Myocyte (in vitro differentiated cells): ENCODE measurements around the gene CCT5. TPM values are rescaled to one million over a fixed set of nuclear protein-coding genes. Genes with fewer than 3 reads are reported as not detected.
"Not testable (repeated sequence)": the region's sequence is repeated elsewhere in the genome, so short reads cannot be mapped to it uniquely, and the experiment has no call there.

ENCODE experiments used
- DNase-seq: peaks from one replicate; pipeline ENCODE4 v3.0.0-alpha.2; 2012; ENCODE audit warnings: low read depth
- total RNA-seq: library from RNA; depleted of rRNA; stranded (reverse); fragments of >200 nt; gene quantifications from 2 replicates; pipeline ENCODE4 v1.2.3, GENCODE V29; 2014

The CCT5 gene
- total RNA-seq, 1 donor from 2014 or later, result 378 TPM

DNA sequence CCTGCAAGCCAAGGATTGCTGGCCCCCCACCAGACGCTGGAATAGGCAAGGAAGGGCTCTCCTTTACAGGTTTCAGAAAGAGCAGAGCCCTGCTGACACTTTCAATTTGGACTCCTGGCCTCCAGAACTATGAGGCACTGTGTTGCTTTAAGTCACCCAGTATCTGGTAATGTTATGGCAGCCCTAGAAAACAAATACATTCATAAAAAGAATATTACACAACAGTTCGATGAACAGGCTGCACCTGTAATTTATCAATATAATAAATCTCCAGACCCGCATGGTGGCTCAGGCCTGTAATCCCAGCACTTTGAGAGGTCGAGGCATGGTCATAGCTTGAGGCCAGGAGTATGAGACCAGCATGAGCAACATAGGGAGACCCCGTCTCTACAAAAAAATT, 50.2 kb downstream of the CCT5 start:
- no peak for DNase-seq

GRCh38 chr5:10301266-10301665, 51.2 kb downstream of the CCT5 start:
- DNase-seq, result no peak

GRCh38 chr5:10301842-10302610, 51.9 kb downstream of the CCT5 start:
- DNase-seq, result peak; percentile 33

DNA sequence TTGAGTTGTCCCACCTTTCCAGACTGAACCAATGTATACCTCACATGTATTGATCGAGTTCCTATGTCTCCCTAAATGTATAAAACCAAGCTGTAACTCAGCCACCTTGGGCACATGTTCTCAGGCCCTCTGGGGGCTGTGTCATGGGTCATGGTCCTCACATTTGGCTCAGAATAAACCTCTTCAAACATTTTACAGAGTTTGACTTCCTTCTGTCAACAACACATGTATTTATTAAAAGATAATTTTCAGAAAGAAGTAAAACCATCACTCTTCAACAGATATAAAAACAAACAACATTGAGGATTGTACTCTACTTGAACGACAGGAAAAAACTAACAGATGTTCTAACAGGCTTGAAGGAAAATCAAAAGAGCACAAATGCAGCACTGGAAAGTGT, 53.1 kb downstream of the CCT5 start:
- DNase-seq, result no peak

- DNase-seq, result no peak
Measured at GRCh38 chr5:10303699-10304170, 53.7 kb downstream of the CCT5 start.

DNA sequence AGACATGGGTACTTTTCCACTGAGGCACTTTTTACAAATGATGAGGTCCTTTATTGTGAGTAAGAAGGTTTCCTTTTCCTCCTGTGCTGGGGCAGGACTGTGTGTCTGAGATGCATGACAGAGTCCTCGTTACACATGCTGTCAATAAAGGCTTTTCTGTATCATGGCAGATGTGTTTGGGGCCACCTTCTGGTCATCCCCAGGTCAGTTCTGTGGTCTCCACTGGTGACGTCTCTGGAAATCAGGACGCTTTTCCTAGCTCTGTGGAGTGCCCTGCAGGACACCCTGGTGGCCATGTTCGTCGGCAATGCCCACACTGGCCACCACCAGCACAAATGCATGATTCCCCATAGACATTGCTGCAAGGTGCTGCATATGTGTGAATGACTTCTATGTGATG, 54.9 kb downstream of the CCT5 start:
- DNase-seq, result no peak

GRCh38 chr5:10306114-10306513, 56.0 kb downstream of the CCT5 start:
- DNase-seq, result no peak

DNA sequence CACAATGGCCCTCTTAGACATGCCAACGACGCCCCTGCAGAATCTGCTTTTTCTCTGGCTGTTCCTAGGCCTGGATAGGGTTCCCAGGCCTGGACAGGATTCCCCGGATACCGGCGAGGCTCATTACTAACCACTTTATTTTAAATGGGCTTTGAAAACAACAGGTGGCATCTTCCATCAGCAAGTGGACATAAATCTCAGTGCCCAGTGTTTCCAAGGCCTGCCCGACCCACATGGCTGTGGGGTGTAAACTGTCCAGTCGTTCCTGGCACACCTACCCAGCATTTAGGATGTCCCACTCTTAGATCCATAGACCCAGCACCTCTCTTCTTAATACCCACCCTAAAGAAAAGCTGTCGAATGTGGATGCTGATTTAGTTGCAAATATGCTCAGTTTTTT, 56.7 kb downstream of the CCT5 start:
- DNase-seq, result peak; percentile 77

GRCh38 chr5:10307206-10308148, 57.4 kb downstream of the CCT5 start, which contains the start of gene CMBL:
CMBL (minus strand) TSS chr5:10307902; CDS start chr5:10290762, 17,140 bp downstream.
- DNase-seq, result peak; percentile 61

GRCh38 chr5:10308844-10309243, 58.8 kb downstream of the CCT5 start:
- DNase-seq, result no peak

DNA sequence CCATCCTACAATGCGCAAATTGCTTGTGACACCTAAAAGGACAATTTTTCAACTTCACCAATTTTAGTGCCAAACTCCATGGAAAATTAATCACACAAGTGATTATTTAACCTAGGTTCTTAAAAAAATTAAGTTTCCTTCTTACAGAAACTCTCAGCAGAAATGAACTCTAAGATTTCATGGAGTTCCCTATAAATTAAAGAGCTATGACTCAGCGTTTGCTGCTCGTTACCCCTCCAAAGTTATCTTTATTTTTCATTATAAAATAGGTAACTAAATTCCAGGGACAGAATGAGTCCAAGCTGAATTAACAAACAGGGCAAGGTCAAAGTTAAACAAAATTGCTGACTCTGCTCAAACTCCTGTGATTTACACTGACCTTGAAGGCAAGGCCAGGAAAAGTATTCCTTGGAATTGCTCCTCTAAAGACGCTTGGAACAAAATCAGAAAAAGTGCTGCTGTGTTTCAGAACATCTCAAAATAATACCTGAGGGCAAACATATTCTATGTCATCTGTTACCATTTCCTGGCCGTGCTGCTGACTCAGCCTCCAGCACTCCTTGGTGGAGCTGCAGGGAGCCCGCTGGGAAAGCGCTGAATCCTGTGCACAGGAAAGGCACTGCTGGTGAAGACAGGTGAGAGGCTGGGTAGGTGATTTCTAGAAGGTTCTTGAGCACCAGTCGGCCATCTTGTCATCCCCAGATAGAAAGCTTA, 60.1 kb downstream of the CCT5 start:
- no peak for DNase-seq

DNA sequence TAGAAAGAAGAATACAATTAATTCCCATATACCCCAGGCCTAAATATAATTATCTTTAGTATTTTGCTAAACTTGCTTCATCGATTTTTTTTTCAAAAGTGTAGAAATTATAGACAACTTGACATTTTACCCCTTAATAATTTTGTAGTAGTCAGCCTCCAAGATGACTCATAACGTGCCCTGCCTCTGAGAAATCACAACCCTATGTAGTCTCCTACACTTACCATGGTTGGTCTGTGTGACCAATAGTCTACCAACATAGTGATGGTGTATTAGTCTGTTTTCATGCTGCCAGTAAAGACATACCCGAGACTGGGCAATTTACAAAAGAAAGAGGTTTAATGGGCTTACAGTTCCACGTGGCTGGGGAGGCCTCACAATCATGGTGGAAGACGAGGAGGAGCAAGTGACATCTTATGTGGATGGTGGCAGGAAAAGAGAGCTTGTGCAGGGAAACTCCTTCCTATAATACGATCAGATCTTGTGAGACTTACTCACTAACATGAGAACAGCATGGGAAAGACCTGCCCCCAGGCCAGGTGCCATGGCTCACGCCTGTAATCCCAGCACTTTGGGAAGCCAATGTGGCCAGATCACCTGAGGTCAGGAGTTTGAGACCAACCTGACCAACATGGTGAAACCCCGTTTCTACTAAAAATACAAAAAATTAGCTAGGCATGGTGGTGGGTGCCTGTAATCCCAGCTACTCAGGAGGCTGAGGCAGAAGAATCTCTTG, 60.9 kb downstream of the CCT5 start:
- not testable (repeated sequence) for DNase-seq

- DNase-seq, result no peak
Measured at GRCh38 chr5:10311595-10312425, 61.7 kb downstream of the CCT5 start.

GRCh38 chr5:10315201-10315600, 65.1 kb downstream of the CCT5 start:
- DNase-seq, result no peak

Other genes with a start within 250 kb of the CCT5 start
- 31.4 and 32.8 TPM in 2 replicates for gene ATPSCKMT, start 392 bp upstream of the CCT5 start, total RNA-seq
- 2.0 TPM in 2 replicates for gene CMBL, start 57.6 kb downstream of the CCT5 start, total RNA-seq
- 38.4 and 44.0 TPM in 2 replicates for gene MARCHF6, start 103.4 kb downstream of the CCT5 start, total RNA-seq
- 0.68 and 0.94 TPM in 2 replicates for gene ROPN1L, start 191.6 kb downstream of the CCT5 start, total RNA-seq